H9 (cell line): ENCODE results near the gene COL8A1. TPM values are rescaled to one million over a fixed set of nuclear protein-coding genes. Genes with fewer than 3 reads are reported as not detected.

Experiments used
- DNase-seq: peaks from one replicate; pipeline ENCODE4 v3.0.0-alpha.2; 2017
- H2AFZ ChIP-seq: one replicate; pipeline ENCODE4 v1.6.1; 2013; ENCODE audit warnings: mild to moderate bottlenecking, low read length, control low read depth, moderate library complexity
- H2AK5ac ChIP-seq: 2 replicates; pipeline ENCODE4 v1.6.1; 2013; ENCODE audit warnings: low read length, control low read depth, mixed read lengths; ENCODE audit not compliant: insufficient read length
- H2BK120ac ChIP-seq: one replicate; pipeline ENCODE4 v1.6.1; 2013; ENCODE audit warnings: low read depth, mild to moderate bottlenecking, low read length, control low read depth, inconsistent platforms; ENCODE audit not compliant: poor library complexity, severe bottlenecking
- H2BK12ac ChIP-seq: 2 replicates; pipeline ENCODE4 v1.6.1; 2013; ENCODE audit warnings: low read length, control low read depth, mixed read lengths, low read depth; ENCODE audit not compliant: insufficient read length
- H2BK15ac ChIP-seq: 2 replicates; pipeline ENCODE4 v1.6.1; 2013; ENCODE audit warnings: low read depth, low read length, control low read depth
- H2BK20ac ChIP-seq: one replicate; pipeline ENCODE4 v1.6.1; 2013; ENCODE audit warnings: low read depth, mild to moderate bottlenecking, low read length, control low read depth, inconsistent platforms; ENCODE audit not compliant: poor library complexity, severe bottlenecking
- H2BK5ac ChIP-seq: 2 replicates; pipeline ENCODE4 v1.6.1; 2013; ENCODE audit warnings: low read length, control low read depth, mixed read lengths; ENCODE audit not compliant: insufficient read length
- H3K14ac ChIP-seq: 2 replicates; pipeline ENCODE4 v1.6.1; 2013; ENCODE audit warnings: low read length, control low read depth; ENCODE audit not compliant: insufficient read depth
- H3K18ac ChIP-seq: 2 replicates; pipeline ENCODE4 v1.6.1; 2013; ENCODE audit warnings: low read depth, mild to moderate bottlenecking, mixed read lengths, low read length, control low read depth; ENCODE audit not compliant: insufficient read length
- H3K23ac ChIP-seq: 2 replicates; pipeline ENCODE4 v1.6.1; 2013; ENCODE audit warnings: low read length, control low read depth, mixed read lengths, low read depth; ENCODE audit not compliant: insufficient read length
- H3K23me2 ChIP-seq: 2 replicates; pipeline ENCODE4 v1.6.1; 2013; ENCODE audit warnings: low read depth, mild to moderate bottlenecking, mixed read lengths, low read length, control low read depth; ENCODE audit not compliant: insufficient read length, poor library complexity, severe bottlenecking
- H3K27ac ChIP-seq: 2 replicates; pipeline ENCODE4 v1.5.1; 2013; ENCODE audit warnings: low read length, control low read depth, mixed read lengths, low read depth; ENCODE audit not compliant: insufficient read length
- H3K27me3 ChIP-seq: 2 replicates; pipeline ENCODE4 v1.6.1; 2013; ENCODE audit warnings: low read length, control low read depth, inconsistent platforms; ENCODE audit not compliant: insufficient read depth
- H3K4ac ChIP-seq: 2 replicates; pipeline ENCODE4 v1.6.1; 2013; ENCODE audit warnings: low read depth, mild to moderate bottlenecking, control low read depth, inconsistent platforms, low read length, moderate library complexity
- H3K4me1 ChIP-seq: 2 replicates; pipeline ENCODE4 v1.6.1; 2013; ENCODE audit warnings: low read length, control low read depth, inconsistent platforms; ENCODE audit not compliant: insufficient read depth
- H3K4me2 ChIP-seq: 2 replicates; pipeline ENCODE4 v1.6.1; 2013; ENCODE audit warnings: low read length, control low read depth, mixed read lengths; ENCODE audit not compliant: insufficient read length, insufficient read depth
- H3K56ac ChIP-seq: 2 replicates; pipeline ENCODE4 v1.6.1; 2013; ENCODE audit warnings: low read depth, mild to moderate bottlenecking, mixed read lengths, low read length, control low read depth; ENCODE audit not compliant: insufficient read length
- H3K79me1 ChIP-seq: 2 replicates; pipeline ENCODE4 v1.6.1; 2013; ENCODE audit warnings: low read depth, mild to moderate bottlenecking, moderate library complexity, low read length, control low read depth, inconsistent platforms; ENCODE audit not compliant: insufficient read depth, poor library complexity, severe bottlenecking
- H3K79me2 ChIP-seq: 2 replicates; pipeline ENCODE4 v1.6.1; 2013; ENCODE audit warnings: low read length, control low read depth, inconsistent platforms; ENCODE audit not compliant: insufficient read depth
- H3K9ac ChIP-seq: 2 replicates; pipeline ENCODE4 v1.6.1; 2013; ENCODE audit warnings: low read length, control low read depth, mixed read lengths; ENCODE audit not compliant: insufficient read length; ENCODE audit errors: extremely low read depth
- H3K9me3 ChIP-seq: one replicate; pipeline ENCODE4 v1.6.1; 2013; ENCODE audit warnings: low read depth, low read length, inconsistent platforms; ENCODE audit not compliant: control insufficient read depth
- H3T11ph ChIP-seq: one replicate; pipeline ENCODE4 v1.6.1; 2013; ENCODE audit warnings: mild to moderate bottlenecking, low read length, control low read depth, inconsistent platforms
- H4K20me1 ChIP-seq: one replicate; pipeline ENCODE4 v1.6.1; 2013; ENCODE audit not compliant: control insufficient read depth, insufficient read length, insufficient read depth
- H4K5ac ChIP-seq: 2 replicates; pipeline ENCODE4 v1.6.1; 2013; ENCODE audit warnings: low read depth, mild to moderate bottlenecking, mixed read lengths, low read length, control low read depth; ENCODE audit not compliant: insufficient read length
- H4K8ac ChIP-seq: replicated peaks from 2 replicates; pipeline ENCODE4 v1.6.1; 2013; ENCODE audit warnings: low read length, control low read depth, mixed read lengths, low read depth; ENCODE audit not compliant: insufficient read length
- H4K91ac ChIP-seq: 2 replicates; pipeline ENCODE4 v1.6.1; 2013; ENCODE audit warnings: low read depth, mild to moderate bottlenecking, moderate library complexity, mixed read lengths, low read length, control low read depth; ENCODE audit not compliant: insufficient read length
- H3K27ac Mint-ChIP-seq, 3 experiments: 2 replicates in 2 of 3; 3 replicates in 1 of 3; pipeline ENCODE4 v1.8.0; 2020 to 2021; ENCODE audit warnings: mixed read lengths in 3 of 3, mild to moderate bottlenecking in 1 of 3, moderate library complexity in 1 of 3
- H3K27me3 Mint-ChIP-seq: 2 replicates; pipeline ENCODE4 v1.8.0; 2021; ENCODE audit warnings: low read depth, mild to moderate bottlenecking, moderate library complexity, mixed read lengths
- H3K36me3 Mint-ChIP-seq, 3 experiments: 2 replicates in 2 of 3; 3 replicates in 1 of 3; pipeline ENCODE4 v1.8.0; 2020 to 2021; ENCODE audit warnings: low read depth in 3 of 3, mixed read lengths in 3 of 3; ENCODE audit not compliant: insufficient read depth in 1 of 3
- H3K4me1 Mint-ChIP-seq, 2 experiments: 2 replicates each; pipeline ENCODE4 v1.8.0; 2020; ENCODE audit warnings: mixed read lengths in 2 of 2
- H3K4me3 Mint-ChIP-seq, 2 experiments: 2 replicates in 1 of 2; 3 replicates in 1 of 2; pipeline ENCODE4 v1.8.0; 2020 to 2021; ENCODE audit warnings: mild to moderate bottlenecking in 2 of 2, mixed read lengths in 2 of 2, moderate library complexity in 1 of 2
- H3K9me3 Mint-ChIP-seq, 2 experiments: 2 replicates in 1 of 2; 3 replicates in 1 of 2; pipeline ENCODE4 v1.8.0; 2020; ENCODE audit warnings: mild to moderate bottlenecking in 2 of 2, mixed read lengths in 2 of 2, moderate library complexity in 1 of 2
- whole genome bisulfite sequencing: extraction: QIAGEN DNeasy Blood & Tissue Kit; methylation state at CpG from one replicate; pipeline ENCODE4 v1.1.7; 2013; ENCODE audit warnings: missing lambda C conversion rate, low lambda C conversion rate, mixed read lengths; ENCODE audit not compliant: insufficient read length; ENCODE audit errors: extremely low coverage; 5-methylcytosine and 5-hydroxymethylcytosine counted together
- total RNA-seq: library from RNA; stranded (reverse); gene quantifications from 2 replicates; pipeline ENCODE4 v1.2.1, GENCODE V29; 2021
- TF ChIP-seq, protein P1 (sequence below): fragments of 200-600 bp; sonication (generic); conservative IDR thresholded peaks from 3 replicates; pipeline ENCODE4 v1.8.0; 2021; ENCODE audit warnings: antibody characterized with exemption, mild to moderate bottlenecking

The COL8A1 gene
- total RNA-seq, 1 experiment from 2014 or later = 0.17 TPM

DNA sequence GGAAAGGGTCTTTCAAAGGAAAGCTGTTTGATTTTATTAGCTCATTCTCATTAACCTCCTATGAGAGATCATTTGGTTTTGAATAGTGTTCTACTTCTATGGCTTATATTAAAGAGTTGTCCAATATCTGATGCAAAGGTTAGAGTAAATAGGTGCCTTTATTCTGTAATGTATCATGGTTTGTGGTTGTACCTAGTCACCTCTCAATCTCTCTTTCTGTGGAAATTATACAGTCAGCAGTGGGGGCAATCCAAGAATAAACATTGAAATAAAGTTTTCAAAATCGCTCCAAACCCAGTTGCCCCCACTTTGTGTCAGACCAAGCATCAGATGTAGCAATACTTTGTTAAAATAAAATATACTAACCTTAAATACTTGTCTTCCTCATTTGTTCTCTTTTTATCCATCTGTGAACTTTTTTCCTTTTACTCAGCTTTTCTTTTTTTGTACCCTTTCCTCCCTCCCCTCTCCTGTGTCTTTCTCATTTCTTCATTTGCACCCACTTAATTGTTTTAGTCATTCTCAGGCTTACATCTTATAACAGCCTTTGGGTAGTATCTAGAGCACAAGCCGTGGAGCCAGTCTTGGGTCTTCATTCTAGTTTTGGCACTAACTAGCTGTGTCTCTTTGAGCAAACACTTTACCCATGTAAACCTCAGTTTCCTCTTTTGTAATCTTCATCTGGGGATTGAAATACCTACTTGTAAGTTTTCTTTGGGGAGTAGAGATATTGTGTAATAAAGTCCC is 196.0 kb downstream of the COL8A1 start:
- Histone ChIP-seq H4K20me1 (no peaks in the 10 kb centered on the region), H2BK15ac (no peak overlapping the region), H2AK5ac (no peak overlapping the region), H3K18ac (no peak overlapping the region), H3K4ac (no peak overlapping the region), H2BK20ac (no peak overlapping the region), H3T11ph (no peak overlapping the region), H3K9me3 (no peaks in the 10 kb centered on the region), H3K27ac (no peak overlapping the region), H3K9ac (no peak overlapping the region), H3K27me3 (no peaks in the 10 kb centered on the region), H3K23me2 (no peaks in the 10 kb centered on the region), H2BK120ac (no peak overlapping the region), H3K4me2 (no peak overlapping the region), H3K56ac (no peak overlapping the region), H3K79me2 (peaks cover 3% of the 10 kb centered on the region; the same call in 1 of the 2 replicates), H3K79me1 (peaks cover 6% of the 10 kb centered on the region), H4K91ac (no peak overlapping the region), H4K5ac (no peak overlapping the region), H3K23ac (no peak overlapping the region), H2BK5ac (no peak overlapping the region), H3K14ac (no peak overlapping the region), H2BK12ac (no peak overlapping the region), H4K8ac (no peak overlapping the region), H2AFZ (no peak overlapping the region), H3K4me1 (no peaks in the 10 kb centered on the region)
- Mint-ChIP-seq H3K27ac (no peak overlapping the region), H3K36me3 (no peaks in the 10 kb centered on the region), H3K9me3 (no peaks in the 10 kb centered on the region), H3K4me1 (peaks cover 0 to 3% of the 10 kb centered on the region in 2 experiments; a peak in 1 of 4 replicates), H3K27me3 (no peaks in the 10 kb centered on the region), H3K4me3 (no peak overlapping the region)
- TF ChIP-seq, protein P1, sequence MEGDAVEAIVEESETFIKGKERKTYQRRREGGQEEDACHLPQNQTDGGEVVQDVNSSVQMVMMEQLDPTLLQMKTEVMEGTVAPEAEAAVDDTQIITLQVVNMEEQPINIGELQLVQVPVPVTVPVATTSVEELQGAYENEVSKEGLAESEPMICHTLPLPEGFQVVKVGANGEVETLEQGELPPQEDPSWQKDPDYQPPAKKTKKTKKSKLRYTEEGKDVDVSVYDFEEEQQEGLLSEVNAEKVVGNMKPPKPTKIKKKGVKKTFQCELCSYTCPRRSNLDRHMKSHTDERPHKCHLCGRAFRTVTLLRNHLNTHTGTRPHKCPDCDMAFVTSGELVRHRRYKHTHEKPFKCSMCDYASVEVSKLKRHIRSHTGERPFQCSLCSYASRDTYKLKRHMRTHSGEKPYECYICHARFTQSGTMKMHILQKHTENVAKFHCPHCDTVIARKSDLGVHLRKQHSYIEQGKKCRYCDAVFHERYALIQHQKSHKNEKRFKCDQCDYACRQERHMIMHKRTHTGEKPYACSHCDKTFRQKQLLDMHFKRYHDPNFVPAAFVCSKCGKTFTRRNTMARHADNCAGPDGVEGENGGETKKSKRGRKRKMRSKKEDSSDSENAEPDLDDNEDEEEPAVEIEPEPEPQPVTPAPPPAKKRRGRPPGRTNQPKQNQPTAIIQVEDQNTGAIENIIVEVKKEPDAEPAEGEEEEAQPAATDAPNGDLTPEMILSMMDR = no peak
- no peak for DNase-seq
- no CpG with 5 or more reads among the region's 2 CpGs for WGBS
